GM21423 (cell line): ENCODE data around the gene PRPF19.
A peak's percentile ranks its signal among the peaks of the same experiment; 100 is the strongest.

Experiments used
- ATAC-seq: cut with Tn5 transposase; IDR thresholded peaks from one replicate; pipeline ENCODE4 v1.9.1; 2021; ENCODE audit warnings: mild to moderate bottlenecking, moderate library complexity; ENCODE audit not compliant: unreplicated experiment

The PRPF19 gene

DNA sequence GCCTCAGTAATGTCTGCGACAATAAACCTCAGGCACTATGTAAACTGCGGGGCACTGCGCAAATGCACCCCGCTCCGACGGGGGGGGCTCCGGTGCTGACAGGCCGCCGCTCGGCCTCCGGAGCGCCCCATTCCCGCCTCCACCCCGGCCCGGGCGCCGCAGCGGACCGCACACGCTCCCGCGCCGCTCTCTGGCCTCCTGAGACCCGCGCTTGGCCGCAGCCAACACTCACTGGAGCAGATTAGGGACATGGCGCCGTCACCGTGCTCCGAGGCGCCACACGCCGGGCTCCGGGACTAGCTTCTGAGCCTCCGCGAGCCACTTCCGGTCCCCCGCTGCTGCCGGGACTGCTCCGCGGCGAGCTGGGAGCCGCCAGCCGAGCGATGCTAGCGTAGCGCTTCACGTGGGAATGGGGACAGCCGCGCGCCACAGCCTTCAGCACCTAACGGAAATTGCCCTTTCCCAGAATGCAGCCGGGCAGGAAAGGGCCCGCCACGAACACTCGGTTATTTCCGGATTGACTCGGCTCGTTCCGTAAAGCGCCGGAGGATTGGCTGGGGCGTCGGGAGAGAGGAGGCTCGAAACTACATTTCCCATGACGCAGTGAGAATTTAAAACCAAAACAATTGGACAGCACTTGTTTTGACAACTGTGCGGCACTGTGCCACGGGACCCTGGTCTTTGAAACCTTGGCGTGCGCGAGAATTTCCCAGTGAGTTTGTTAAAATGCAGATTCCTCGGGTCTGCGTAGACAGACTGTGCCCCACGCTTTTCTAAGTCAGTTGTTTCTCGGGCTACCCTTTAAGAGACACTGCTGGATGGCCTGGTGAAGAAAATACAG, at the start of gene PRPF19:
Gene PRPF19 (minus strand): TSS at position 454 of the 841 bp plus-strand sequence. CDS start 203 bp downstream, at position 251.
- peak; percentile 70 for ATAC-seq

DNA sequence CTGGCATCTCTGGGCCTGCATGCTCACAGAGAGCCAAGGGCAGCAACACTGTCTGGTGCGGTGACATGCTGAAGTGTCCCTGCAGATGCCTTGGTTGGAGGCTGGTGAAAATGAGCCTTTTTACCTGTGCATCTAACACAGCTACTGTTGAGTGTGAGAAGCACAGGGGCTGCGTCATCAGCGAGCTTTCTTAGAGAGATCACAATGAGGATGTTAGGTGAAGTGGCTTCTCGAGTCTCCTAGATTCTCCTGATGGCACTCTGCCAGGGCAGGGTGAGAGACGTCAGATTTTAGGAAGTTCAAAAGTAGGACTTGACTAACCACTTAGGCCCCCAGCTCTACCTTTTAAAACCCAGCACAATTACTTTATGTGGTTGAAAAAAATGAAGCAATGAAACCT, 49.2 kb upstream of the PRPF19 start:
- ATAC-seq = no peak

DNA sequence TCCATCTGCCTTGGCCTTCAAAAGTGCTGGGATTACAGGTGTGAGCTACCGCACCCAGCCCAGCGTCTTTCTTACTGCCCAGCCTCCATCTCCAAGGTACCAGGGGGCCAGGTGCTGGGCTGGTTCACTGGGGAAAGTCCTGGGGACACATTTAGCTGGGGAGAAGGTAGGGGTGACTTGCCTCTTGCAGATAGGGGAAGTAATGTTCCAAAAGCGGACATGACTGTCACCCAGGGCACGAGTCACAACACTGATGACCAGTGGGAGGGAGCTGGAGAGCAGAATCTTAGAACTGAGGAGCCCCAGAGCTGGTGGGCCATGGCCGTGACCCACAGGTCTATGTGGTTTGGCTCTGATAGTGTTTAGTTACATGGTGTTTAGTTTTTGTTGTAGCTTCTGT, 48.0 kb upstream of the PRPF19 start:
- no peak for ATAC-seq

DNA sequence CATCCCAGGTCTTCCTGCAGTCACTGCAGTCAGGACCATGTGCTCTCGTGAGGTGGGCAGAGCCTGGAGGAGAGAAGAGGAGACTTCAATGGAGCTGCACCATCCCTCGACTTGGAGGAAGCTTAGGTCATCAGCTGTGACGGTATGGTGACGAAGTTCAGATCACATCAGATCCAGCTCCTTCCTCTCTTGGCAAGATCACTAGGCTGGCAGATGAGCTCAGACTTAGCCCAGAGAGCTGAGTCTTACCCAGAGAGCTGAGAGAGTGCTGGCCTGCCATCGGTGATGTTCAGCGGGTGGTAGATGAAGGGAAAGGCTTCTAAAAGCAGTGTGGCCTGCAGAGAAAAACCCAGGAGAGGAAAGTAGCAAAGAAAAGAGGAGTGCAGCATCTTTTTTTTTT, 47.4 kb upstream of the PRPF19 start:
- ATAC-seq = no peak

DNA sequence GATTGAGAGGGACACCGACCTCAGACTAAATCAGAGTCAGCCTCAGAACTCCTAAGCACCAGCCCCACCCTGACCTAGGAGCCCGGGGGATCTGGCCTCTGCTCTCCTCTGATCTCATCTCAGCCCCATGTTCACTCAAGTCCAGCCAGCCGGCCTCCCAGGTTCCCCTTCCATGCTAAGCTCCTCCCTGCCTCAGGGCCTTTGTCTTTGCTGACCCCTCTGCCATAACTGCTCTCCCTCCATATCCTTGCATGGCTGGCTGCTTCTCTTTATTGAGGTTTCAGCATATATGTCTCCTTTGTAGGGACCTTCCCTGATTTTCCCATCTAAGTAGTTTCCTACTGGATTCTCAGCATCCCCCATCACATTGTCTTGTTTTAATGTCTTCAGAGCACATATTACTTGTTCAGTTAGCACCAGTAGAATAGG, 46.4 kb upstream of the PRPF19 start:
- no peak for ATAC-seq

DNA sequence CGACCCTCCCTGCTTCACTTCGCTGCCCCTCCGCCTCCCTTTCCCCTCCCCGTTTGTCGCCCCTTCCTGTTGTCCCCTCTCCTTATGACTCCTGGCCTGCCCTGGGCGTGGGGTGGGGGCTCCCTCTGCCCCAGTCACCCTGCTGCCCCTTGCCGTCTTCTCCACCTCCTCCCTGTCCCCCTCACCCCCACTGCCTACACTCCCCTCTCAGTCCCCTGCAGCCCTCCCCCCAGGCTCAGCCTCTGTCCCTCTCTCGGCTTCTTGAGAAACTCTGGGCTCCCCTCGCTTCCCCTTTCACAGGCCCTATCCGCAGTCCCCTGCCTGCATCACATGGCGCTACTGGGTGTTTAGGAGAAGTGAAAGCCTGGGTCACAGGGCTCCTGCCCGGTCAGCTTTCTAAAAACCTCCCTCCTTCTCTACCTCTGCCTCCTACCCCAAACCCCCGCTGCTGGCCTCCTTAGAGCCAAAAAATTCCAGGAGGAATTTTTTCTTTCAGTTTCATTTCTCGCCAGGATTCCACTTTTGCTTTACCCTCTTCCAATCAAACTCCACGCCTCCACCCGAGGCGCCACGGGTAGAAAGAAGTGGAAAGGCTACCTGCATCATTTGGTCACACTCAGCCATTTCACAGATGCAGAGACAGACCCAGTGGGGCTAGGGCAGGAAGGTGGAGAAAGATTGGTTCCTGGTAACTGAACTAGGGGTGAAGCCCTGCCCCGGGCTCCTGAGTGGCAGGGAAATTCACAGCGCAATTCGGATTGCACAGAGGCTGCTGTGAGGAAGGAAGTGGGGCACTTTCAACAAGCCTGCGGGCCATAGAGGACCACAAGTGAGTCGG, 45.7 kb upstream of the PRPF19 start, which contains the start of gene SLC15A3:
Gene SLC15A3 (minus strand): TSS at position 273 of the 838 bp plus-strand sequence. CDS start 625 bp downstream, outside the sequence.
- ATAC-seq = peak; percentile 79

DNA sequence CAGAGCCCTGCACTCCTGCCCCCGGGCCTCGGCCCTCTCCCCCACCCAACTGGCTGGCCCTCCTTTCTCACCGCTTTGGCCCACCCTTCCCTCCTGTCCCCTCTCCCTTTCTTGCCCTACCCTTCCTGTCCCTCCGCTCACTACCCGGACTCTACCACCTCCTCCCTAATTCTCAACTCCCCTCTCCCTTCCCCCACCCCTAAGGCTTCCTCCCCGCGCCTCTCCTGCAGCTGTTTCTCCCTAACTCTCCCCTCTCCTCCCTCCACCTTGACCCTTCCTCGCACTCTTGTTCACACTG, 45.2 kb upstream of the PRPF19 start:
- ATAC-seq = no peak

DNA sequence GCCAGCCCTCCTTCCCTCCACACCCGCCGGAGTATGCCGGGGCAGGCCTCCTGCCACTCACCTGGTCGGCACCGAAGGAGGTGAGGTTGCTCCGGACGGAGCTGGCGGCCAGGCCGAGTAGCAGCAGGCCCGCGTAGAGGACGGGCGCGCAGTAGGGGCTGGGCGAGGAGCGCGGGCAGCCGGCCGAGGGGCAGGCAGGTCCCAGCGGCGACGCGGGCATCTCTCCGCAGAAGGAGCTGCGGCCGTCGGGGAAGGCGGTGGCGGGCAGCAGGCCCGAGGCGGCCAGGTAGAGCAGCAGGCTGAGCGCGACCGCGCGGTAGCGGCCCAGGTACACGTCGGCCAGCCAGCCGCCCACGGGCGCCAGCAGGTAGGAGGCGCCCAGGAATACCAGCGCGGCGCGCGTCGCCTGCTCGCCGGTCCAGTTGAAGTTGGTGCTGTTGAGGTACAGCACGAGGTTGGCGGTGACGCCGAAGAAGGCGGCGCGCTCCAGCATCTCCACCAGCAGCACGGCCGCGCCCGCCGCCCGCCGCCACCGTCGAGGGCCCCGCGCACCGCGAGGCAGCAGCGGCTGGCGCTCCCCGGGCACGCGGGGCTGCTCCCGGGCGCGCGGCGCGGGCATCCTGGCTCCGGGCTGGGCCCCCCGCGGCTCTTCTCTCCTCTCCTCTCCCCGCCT, 44.7 kb upstream of the PRPF19 start:
- ATAC-seq = no peak

DNA sequence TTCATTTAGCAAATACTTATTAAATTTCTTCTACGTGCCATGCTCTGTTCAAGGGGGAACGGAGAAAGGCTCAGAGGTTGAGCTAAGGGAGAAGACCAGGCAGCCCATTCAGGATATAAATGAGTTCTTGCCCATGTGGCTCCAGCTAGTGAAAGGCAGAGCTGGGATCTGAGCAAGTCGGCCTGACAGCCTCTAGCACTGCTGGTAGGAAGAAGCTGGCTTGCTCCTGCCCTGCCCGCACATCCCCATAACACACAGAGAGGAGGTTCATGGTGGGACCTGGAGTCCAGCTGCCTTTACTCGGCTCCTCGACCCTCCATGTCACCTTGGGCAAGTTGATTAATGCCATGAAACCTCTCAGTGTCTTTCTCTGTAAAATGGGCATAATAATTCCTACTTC, 43.6 kb upstream of the PRPF19 start:
- ATAC-seq = no peak

DNA sequence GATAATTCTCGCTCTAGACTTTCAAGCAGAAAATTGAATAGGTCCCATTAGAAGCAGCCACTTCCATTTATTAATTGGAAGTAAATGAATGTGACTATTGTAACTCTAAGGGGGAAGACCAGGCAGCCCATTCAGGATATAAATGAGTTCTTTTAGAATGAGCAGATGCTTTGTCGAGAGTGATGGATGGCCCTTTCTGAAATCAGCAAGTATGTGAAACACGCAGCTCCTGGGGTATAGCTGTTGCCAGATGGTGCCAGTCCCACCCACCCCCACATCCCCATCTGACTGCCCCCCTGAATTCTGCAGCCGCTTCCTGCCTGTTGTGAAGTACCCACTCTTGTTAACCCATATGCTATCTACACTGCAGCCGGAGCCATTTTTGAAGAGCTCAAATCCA, 41.9 kb upstream of the PRPF19 start:
- ATAC-seq = no peak

DNA sequence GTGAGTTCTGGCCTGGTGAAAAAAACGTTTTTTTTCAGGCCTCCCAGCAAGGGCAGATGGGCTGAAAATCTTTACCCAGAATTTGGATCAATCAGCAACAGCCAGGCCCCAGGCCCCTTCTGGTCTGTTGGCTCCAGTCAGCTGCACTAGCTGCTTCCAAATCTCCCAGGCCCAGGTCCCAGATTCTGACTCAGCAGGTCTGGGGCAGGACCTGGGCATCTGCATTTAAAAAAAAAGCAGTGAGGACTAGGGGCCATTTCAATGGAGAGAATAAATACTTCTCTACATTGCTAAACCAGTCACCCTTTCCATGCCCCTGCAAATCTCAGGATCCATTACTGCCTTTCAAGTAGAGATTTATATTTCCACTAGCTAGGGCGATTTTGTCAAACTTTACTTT, 41.3 kb upstream of the PRPF19 start:
- no peak for ATAC-seq

DNA sequence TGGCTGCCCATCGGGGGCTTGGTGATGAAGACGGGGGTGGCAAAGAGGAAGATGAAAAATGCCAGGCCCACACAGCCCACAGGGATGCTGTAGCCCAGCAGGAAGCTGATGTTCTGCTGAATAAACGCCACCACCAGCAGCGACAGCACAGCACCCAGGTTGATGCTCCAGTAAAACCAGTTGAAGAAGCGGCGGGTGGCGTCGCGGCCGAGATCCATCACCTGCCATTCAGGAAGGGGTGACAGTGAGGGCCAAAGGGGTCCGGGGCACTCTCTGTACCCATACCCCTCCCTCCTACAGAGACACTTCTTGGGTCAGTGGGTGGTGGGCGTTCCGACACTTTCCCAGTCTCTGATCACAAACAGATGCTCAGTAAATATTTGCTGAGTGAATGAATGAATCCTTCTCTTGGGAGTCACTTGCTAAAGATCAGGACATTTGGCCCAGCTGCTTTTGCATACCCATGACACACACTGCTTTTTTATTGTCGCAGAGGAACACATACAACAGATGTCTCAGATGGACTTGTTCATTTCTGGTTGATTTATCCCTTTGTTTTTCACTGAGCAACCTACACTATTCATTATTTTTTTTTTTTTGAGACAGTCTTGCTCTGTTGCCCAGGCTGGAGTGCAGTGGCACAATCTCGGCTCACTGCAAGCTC, 40.3 kb upstream of the PRPF19 start:
- ATAC-seq = no peak

DNA sequence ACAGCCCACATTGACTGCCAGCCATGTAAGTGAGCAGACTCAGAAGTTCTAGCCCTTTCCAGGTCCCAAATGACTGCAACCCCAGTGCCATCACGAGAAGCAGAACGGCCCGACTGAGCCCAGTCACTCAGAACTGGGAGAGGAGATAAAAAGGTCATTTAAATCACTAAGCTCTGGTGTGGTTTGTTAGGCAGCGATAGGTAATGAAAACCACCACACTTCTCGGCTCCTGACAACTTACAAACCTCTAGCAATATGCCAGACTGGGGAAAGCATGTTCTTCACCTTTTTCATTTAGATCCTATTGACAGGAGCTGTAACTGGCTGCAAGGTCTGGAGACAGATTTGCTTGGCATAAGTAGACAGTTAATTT, 38.9 kb upstream of the PRPF19 start:
- no peak for ATAC-seq

DNA sequence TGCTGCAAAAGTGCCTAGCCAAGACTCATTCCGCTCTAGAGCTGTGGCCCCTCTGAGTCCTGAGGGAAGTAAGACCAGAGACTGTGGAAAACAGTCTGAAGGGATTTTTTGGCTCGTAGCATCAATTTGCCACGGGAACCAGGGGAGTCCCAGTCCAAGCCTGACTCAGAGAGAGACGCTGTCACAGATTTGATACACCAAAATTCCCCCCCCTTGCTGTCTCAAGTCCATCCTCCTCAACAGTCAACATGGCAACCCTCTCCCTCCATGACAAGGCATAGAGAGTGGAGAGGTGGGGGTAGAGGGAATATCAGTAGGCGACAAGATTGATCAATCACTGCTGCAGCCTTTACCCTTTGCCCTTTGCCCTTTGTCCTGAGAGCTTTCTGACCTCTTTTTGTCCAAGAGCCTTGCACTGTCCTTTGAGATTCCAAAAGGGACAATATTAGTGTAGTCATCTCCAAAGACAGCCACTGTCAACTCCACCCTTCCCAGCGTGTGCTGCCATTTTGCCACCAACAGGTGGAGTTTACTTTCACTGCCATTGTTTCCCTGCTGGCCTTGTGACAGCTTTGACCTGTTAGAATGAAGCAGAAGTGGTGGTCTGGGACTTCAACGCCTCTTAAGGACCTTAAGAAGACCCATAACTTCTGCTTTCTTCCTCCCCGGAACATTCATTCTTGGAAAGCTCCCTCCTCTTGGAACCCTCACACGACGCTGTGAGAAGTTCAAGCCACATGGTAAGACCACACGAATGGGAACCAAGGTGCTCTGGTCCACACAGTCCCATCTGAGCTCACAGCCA, 38.3 kb upstream of the PRPF19 start:
- no peak for ATAC-seq

DNA sequence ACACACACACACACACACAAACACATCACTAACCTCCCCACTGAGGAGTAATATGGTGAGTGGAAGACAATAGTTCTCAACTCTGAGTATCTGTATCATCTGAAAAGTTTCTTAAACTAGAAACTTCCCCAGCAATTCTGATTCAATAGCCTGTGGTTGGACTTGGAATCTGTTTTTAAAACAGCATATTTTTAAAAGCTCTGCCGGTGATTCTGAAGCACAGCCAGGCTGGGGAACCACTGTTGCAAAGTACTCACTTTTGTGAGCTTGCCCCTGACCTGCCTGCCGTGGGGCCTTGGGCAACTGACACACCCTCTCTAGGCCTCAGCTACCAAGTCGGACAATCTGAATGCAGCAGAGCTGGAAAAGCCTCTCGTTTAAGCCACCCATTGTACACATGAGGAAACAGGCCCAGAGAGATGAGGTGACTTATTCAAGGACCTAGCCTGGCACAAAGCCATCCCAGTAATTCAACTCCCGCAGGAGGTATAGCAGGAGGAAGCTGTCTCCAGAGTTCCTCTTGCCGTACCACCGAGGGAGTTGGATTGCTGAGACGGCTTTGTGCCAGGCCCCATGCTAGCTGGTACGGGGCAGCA, 36.7 kb upstream of the PRPF19 start:
- ATAC-seq = no peak

DNA sequence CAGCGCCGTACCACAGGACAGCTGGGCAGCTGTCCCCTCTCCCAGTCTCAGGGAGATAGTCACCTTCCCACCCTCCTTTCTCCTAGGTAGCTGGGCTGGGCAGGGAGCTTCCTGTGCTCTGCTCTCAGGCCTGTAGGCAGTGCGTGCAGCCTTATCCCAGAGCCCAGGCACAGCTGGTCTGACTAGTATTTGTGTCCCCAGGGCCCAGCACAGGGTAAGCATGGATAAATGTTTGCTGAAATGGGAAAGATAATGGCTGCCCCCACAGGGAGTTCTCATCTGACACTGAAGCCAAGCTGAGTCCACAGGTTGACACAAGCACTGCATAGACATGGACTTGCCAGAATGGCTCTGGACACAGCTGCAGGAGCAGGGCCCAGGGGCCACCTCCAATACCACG, 35.8 kb upstream of the PRPF19 start:
- ATAC-seq = no peak

DNA sequence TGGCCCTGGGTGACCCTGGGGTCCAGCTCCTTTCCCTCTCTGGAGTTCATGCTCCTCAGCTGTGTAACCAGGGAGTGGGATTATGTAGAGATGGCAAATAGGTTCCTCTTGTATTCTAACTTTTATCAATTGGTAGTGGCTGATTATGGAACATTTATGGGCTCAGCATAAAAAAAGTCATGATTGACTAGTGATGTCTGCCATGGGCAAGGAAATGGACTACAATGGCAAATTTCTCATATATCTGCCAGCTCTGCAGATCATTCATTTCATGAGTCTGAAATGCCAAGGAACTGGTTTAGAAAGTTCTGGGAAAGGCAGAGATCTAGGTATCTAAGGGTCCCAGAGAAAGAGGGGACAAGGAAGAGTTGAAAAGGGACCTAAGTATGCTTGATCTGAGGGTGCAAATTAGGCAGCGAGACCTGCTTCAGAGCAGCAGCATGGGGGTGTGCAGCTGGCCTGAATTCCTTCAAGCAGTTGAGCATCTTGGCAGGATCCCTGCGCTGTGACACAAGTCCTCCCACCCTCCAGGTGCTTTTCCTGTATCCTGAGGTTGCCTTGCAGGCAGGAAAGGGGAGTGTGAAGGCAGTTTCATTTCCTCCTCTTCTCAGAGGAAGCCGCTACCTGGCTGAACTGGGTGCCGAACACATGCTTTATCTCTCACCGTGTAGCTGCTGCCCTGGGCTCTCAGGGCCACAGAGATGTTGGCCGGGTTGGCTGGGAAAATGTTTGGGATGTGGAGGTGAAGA, 35.2 kb upstream of the PRPF19 start:
- ATAC-seq = no peak

DNA sequence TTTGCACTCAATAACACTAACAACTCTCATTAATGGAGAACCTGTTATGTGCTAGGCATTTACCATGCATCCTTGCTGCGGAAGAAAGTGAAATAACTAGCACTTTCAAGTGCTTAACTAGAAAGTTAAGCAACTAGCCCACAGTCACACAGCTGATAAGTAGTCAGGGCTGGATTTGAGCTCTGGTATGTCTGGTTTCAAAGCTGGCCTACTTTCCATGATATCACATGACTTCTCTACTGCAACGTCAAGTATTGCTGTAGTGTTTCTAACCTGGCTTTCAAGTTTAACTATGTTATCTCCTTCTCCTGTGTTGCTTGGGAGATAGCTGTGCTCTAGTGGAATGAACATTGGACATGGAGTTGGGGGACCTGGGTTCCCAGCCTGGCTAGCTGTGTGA, 33.5 kb upstream of the PRPF19 start:
- ATAC-seq = no peak

DNA sequence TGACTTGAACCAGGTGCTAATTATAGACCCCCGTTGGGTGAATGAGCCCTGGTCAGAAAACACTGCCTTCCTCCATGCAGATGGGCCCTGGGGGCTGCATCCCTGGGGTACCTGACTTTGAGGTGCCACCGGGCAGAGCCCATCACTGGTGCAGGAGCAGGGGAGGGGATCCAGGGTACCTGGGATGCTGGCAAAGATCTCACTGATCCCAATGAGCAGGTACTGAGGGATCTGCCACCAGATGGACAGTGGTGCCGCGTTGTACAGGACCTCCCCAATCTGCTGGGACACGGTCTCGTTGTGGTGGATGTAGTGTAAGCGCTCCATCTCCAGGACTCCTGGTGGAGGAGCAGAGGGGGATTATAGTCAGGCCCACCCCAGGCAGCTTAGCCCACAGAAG, 32.9 kb upstream of the PRPF19 start:
- no peak for ATAC-seq
